Keratinocyte (primary cell): ENCODE data around the gene COL4A4. TPM values are rescaled to one million over a fixed set of nuclear protein-coding genes. Genes with fewer than 3 reads are reported as not detected.
A peak's percentile ranks its signal among the peaks of the same experiment; 100 is the strongest.

Experiments
- DNase-seq: peaks from one replicate; pipeline ENCODE4 v3.0.0-alpha.2; 2011; ENCODE audit warnings: low read depth, missing footprints, low spot score
- FAIRE-seq: peaks from 2 replicates; lab custom pipeline; 2011; peaks lifted over from hg19 to GRCh38; lab: Jason Lieb, UNC
- H2AFZ ChIP-seq: 2 replicates; pipeline ENCODE4 v1.6.0; 2012; ENCODE audit warnings: low read length, control low read depth, inconsistent platforms; ENCODE audit not compliant: control insufficient read depth
- H3K27ac ChIP-seq: 2 replicates; pipeline ENCODE4 v1.5.1; 2011; ENCODE audit warnings: low read length; ENCODE audit not compliant: control insufficient read depth, insufficient read depth
- H3K27me3 ChIP-seq: 3 replicates; pipeline ENCODE4 v1.6.0; 2011; ENCODE audit warnings: low read length; ENCODE audit not compliant: control insufficient read depth, insufficient read depth; ENCODE audit errors: extremely low read depth
- H3K36me3 ChIP-seq, 2 experiments: 2 replicates in 1 of 2; 3 replicates in 1 of 2; pipeline ENCODE4 v1.5.1; 2011; ENCODE audit warnings: low read length in 2 of 2, mild to moderate bottlenecking in 1 of 2; ENCODE audit not compliant: control insufficient read depth in 2 of 2, insufficient read depth in 2 of 2; ENCODE audit errors: extremely low read depth in 1 of 2
- H3K4me1 ChIP-seq: 3 replicates; pipeline ENCODE4 v1.5.1; 2011; ENCODE audit warnings: low read length; ENCODE audit not compliant: control insufficient read depth, insufficient read depth; ENCODE audit errors: extremely low read depth
- H3K4me2 ChIP-seq: 3 replicates; pipeline ENCODE4 v1.6.0; 2011; ENCODE audit warnings: low read depth, low read length; ENCODE audit not compliant: control insufficient read depth, insufficient read depth; ENCODE audit errors: extremely low read depth
- H3K4me3 ChIP-seq, 3 experiments: fragments of 200-600 bp in 1 of 3; sonication (generic) in 1 of 3; 2 replicates in 2 of 3; 3 replicates in 1 of 3; pipeline ENCODE4 v1.5.1; 2011 to 2016; ENCODE audit warnings: low read length in 3 of 3, mild to moderate bottlenecking in 3 of 3, control low read depth in 2 of 3, inconsistent platforms in 1 of 3, low read depth in 1 of 3, mixed read lengths in 1 of 3, mixed run types in 1 of 3, moderate library complexity in 1 of 3; ENCODE audit not compliant: control insufficient read depth in 2 of 3, insufficient read depth in 2 of 3; ENCODE audit errors: extremely low read depth in 1 of 3
- H3K79me2 ChIP-seq: 2 replicates; pipeline ENCODE4 v1.6.0; 2012; ENCODE audit warnings: low read length; ENCODE audit not compliant: control insufficient read depth, insufficient read depth
- H3K9ac ChIP-seq: 3 replicates; pipeline ENCODE4 v1.6.0; 2011; ENCODE audit warnings: low read length; ENCODE audit not compliant: control insufficient read depth, insufficient read depth; ENCODE audit errors: extremely low read depth
- H3K9me1 ChIP-seq: 3 replicates; pipeline ENCODE4 v1.6.0; 2011; ENCODE audit warnings: low read length; ENCODE audit not compliant: control insufficient read depth, insufficient read depth; ENCODE audit errors: extremely low read depth
- H3K9me3 ChIP-seq: 2 replicates; pipeline ENCODE4 v1.5.1; 2012; ENCODE audit warnings: low read depth, low read length; ENCODE audit not compliant: control insufficient read depth
- H4K20me1 ChIP-seq: 3 replicates; pipeline ENCODE4 v1.6.0; 2011; ENCODE audit warnings: low read length; ENCODE audit not compliant: control insufficient read depth, insufficient read depth; ENCODE audit errors: extremely low read depth
- EZH2 ChIP-seq: IDR thresholded peaks from one replicate; pipeline ENCODE4 v1.6.1; 2012; ENCODE audit warnings: inconsistent platforms, mild to moderate bottlenecking, low read length, moderate library complexity
- dilution Hi-C: fragments of 300-500 bp; cut with MboI; formaldehyde crosslinking; loops from one replicate; pipeline ENCODE4 v1.7.0; 2020; ENCODE audit warnings: low sequenced_read_pairs; ENCODE audit not compliant: extremely low pct_ligation_motif_present
- polyA plus RNA-seq, 5 experiments: library from polyadenylated mRNA; depleted of rRNA in 3 of 5; stranded (reverse) in 3 of 5; stranded (forward) in 1 of 5; unstranded in 1 of 5; fragments of >200 nt; gene quantifications; 1 replicate in 1 of 5; 2 replicates in 3 of 5; 3 replicates in 1 of 5; pipeline versions ENCODE4 v1.2.1 to v1.2.3, GENCODE V29; 2011 to 2012; ENCODE audit warnings: missing spikeins in 2 of 5, low read depth in 1 of 5, low replicate concordance in 1 of 5
- TF ChIP-seq, protein P1 (sequence below), 3 experiments: IDR thresholded peaks in 1 of 3; conservative IDR thresholded peaks in 1 of 3; optimal IDR thresholded peaks in 1 of 3; 2 replicates in 2 of 3; 3 replicates in 1 of 3; pipeline versions ENCODE3 to v1.5.1; 2011; ENCODE audit warnings: low read length in 3 of 3, mild to moderate bottlenecking in 3 of 3, moderate library complexity in 2 of 3, control low read depth in 1 of 3, inconsistent platforms in 1 of 3; ENCODE audit not compliant: insufficient read depth in 2 of 3; ENCODE audit errors: extremely low read depth in 1 of 3

COL4A4 gene
- polyA plus RNA-seq, 1 donor (not counting 4 experiments of a cell fraction or from before 2014, with no cell fraction given) = not detected

DNA sequence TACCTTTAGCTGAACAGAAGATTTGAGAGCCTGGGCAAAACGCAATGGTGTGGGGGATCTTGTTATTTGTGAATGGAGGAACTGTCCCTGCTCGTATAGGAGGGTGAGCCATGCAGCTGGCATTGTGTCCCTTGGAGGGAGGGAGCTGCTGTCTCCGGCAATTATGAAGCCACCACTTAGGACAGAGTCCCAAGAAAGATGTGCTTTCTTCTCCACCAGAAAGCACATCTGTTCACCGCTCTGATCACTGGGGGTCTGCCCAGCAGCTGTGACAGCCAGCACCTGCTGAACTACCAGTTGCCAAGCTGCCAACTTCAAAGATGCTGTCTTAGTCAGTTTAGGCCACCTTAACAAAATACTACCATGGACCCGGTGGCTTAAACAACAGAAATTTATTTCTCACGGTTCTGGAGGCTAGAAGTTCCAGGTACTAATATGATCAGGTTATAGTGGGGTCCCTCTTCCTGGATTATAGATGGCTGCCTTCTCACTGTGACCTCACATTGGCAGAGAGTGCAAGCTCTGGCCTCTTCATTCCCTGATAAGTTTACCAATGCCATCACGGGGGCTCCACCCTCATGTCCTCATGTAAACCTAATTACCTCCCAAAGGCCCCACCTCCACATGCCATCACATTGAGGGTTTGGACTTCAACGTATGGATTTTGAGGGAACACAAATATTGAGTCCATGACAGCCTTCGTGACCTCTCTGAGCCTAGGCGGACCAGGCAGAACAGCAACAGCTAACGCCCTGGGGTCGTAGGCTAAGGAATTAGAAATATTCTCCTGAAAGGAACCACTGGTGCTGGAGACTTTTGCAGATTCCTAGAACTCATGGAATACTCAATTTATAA lies 179.9 kb downstream of the COL4A4 start:
- no peaks in the 10 kb centered on the region for H4K20me1 ChIP-seq
- H3K27me3 ChIP-seq = no peaks in the 10 kb centered on the region
- no peaks in the 10 kb centered on the region for H3K9me3 ChIP-seq
- no peaks in the 10 kb centered on the region for H3K79me2 ChIP-seq
- H3K4me1 ChIP-seq = no peaks in the 10 kb centered on the region
- no peak overlapping the region for H3K9ac ChIP-seq
- no peak for TF ChIP-seq EZH2
- TF ChIP-seq, protein P1, sequence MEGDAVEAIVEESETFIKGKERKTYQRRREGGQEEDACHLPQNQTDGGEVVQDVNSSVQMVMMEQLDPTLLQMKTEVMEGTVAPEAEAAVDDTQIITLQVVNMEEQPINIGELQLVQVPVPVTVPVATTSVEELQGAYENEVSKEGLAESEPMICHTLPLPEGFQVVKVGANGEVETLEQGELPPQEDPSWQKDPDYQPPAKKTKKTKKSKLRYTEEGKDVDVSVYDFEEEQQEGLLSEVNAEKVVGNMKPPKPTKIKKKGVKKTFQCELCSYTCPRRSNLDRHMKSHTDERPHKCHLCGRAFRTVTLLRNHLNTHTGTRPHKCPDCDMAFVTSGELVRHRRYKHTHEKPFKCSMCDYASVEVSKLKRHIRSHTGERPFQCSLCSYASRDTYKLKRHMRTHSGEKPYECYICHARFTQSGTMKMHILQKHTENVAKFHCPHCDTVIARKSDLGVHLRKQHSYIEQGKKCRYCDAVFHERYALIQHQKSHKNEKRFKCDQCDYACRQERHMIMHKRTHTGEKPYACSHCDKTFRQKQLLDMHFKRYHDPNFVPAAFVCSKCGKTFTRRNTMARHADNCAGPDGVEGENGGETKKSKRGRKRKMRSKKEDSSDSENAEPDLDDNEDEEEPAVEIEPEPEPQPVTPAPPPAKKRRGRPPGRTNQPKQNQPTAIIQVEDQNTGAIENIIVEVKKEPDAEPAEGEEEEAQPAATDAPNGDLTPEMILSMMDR (optimal IDR thresholded peaks at IDR 0.05 in 1 of 3, IDR thresholded peaks at IDR 0.05 in 1 of 3, conservative IDR thresholded peaks at IDR 0.05 in 1 of 3; ENCODE audit: extremely low read depth in 1 of 3, insufficient read depth in 2 of 3, low read length in 3 of 3) = no peak
- DNase-seq (no peak), FAIRE-seq (no peak)
- no peak overlapping the region for H3K4me2 ChIP-seq
- no peaks in the 10 kb centered on the region for H3K9me1 ChIP-seq
- no peaks in the 10 kb centered on the region for H3K36me3 ChIP-seq
- H3K4me3 ChIP-seq = no peak overlapping the region
- dilution Hi-C loops = no loop called here
- no peak overlapping the region for H3K27ac ChIP-seq
- no peak overlapping the region for H2AFZ ChIP-seq

- H2AFZ ChIP-seq = no peak overlapping the region
- no peak overlapping the region for H3K27ac ChIP-seq
- no peaks in the 10 kb centered on the region for H3K9me1 ChIP-seq
- no peaks in the 10 kb centered on the region for H4K20me1 ChIP-seq
- DNase-seq (no peak), FAIRE-seq (peak; percentile 74)
- H3K9ac ChIP-seq = no peak overlapping the region
- no peaks in the 10 kb centered on the region for H3K9me3 ChIP-seq
- H3K36me3 ChIP-seq = no peaks in the 10 kb centered on the region
- H3K79me2 ChIP-seq = no peaks in the 10 kb centered on the region
- H3K27me3 ChIP-seq = no peaks in the 10 kb centered on the region
- no peak overlapping the region for H3K4me2 ChIP-seq
- TF ChIP-seq EZH2 = no peak
- TF ChIP-seq, protein P1 (optimal IDR thresholded peaks at IDR 0.05 in 1 of 3, IDR thresholded peaks at IDR 0.05 in 1 of 3, conservative IDR thresholded peaks at IDR 0.05 in 1 of 3; ENCODE audit: extremely low read depth in 1 of 3, insufficient read depth in 2 of 3, low read length in 3 of 3) = no peak
- dilution Hi-C loops = no loop called here
- peaks cover 14% of the 10 kb centered on the region for H3K4me1 ChIP-seq
- H3K4me3 ChIP-seq = no peak overlapping the region
Measured at GRCh38 chr2:226981791-226982326, 182.1 kb downstream of the COL4A4 start.
